Transverse colon (tissue), 4 donors: ENCODE measurements around the gene LGR6. TPM values are rescaled to one million over a fixed set of nuclear protein-coding genes. Genes with fewer than 3 reads are reported as not detected.

Source experiments
- DNase-seq: peaks from one replicate; pipeline ENCODE4 v3.0.0-alpha.2; 2019
- H3K27ac ChIP-seq, 4 donors: fragments of 200-600 bp; sonication (generic); 2 replicates each; pipeline ENCODE4 v1.5.1; 2016 to 2018; ENCODE audit warnings: inconsistent platforms in 4 of 4
- H3K27me3 ChIP-seq: fragments of 200-600 bp; sonication (generic); 2 replicates; pipeline ENCODE4 v1.5.1; 2017; ENCODE audit warnings: inconsistent platforms
- H3K36me3 ChIP-seq, 4 donors: fragments of 200-600 bp; sonication (generic); 2 replicates each; pipeline ENCODE4 v1.5.1; 2017 to 2019; ENCODE audit warnings: inconsistent platforms in 4 of 4
- H3K4me1 ChIP-seq, 4 donors: fragments of 200-600 bp; sonication (generic); 2 replicates each; pipeline ENCODE4 v1.5.1; 2017 to 2020; ENCODE audit warnings: inconsistent platforms in 4 of 4
- H3K4me3 ChIP-seq, 4 donors: fragments of 200-600 bp; sonication (generic); 1 replicate in 1 of 4; 2 replicates in 3 of 4; pipeline versions ENCODE4 v1.5.1 to v1.6.1; 2017 to 2019; ENCODE audit warnings: inconsistent platforms in 4 of 4
- H3K9me3 ChIP-seq, 2 donors: fragments of 200-600 bp; sonication (generic); 2 replicates each; pipeline ENCODE4 v1.5.1; 2017 to 2019; ENCODE audit warnings: inconsistent platforms in 2 of 2
- EP300 ChIP-seq: sonication (generic); formaldehyde crosslinking; IDR thresholded peaks from one replicate; pipeline ENCODE4 v1.6.1; 2017; ENCODE audit warnings: antibody characterized with exemption, low read depth
- POLR2A ChIP-seq: fragments of 450-650 bp; IDR thresholded peaks from one replicate; pipeline ENCODE4 v1.6.1; 2016; ENCODE audit warnings: antibody characterized with exemption, mild to moderate bottlenecking, moderate library complexity
- POLR2AphosphoS5 ChIP-seq, 3 donors: sonication (generic); formaldehyde crosslinking; IDR thresholded peaks; one replicate each; pipeline ENCODE4 v1.6.1; 2016; ENCODE audit warnings: antibody characterized with exemption in 3 of 3
- whole genome bisulfite sequencing, 2 donors: methylation state at CpG; one replicate each; pipeline ENCODE4 v1.1.5; 2018; ENCODE audit warnings: low coverage in 1 of 2; 5-methylcytosine and 5-hydroxymethylcytosine counted together
- in situ Hi-C, 4 donors: fragments of 200-750 bp; cut with MboI; loops; one replicate each; pipeline versions ENCODE4 v1.15.0 to v1.15.1; 2017; ENCODE audit warnings: low sequenced_read_pairs in 3 of 4, low pct_ligation_motif_present in 1 of 4, low pct_unique_long_range_greater_than_20kb in 1 of 4
- intact Hi-C: fragments of 100-400 bp; cut with DNase I; formaldehyde crosslinking; loops from one replicate; pipeline ENCODE4 v1.15.1; 2023; ENCODE audit warnings: low total_unique reads
- total RNA-seq, 4 donors: library from RNA; depleted of rRNA; stranded (reverse); fragments of >200 nt; gene quantifications; one replicate each; pipeline ENCODE4 v1.1.0, GENCODE V29; 2016
- TF ChIP-seq, protein P1 (sequence below), 5 experiments: fragments of 200-600 bp in 3 of 5; fragments of 450-650 bp in 2 of 5; sonication (generic) in 3 of 5; IDR thresholded peaks; 1 replicate in 2 of 5; 2 replicates in 3 of 5; pipeline ENCODE4 v1.5.1; 2016 to 2017; ENCODE audit warnings: antibody characterized with exemption in 5 of 5, inconsistent platforms in 3 of 5, mild to moderate bottlenecking in 2 of 5, moderate library complexity in 1 of 5

The LGR6 gene
- total RNA-seq, 4 donors from 2014 or later, result 0.41 to 1.6 TPM; not detected in 2

DNA sequence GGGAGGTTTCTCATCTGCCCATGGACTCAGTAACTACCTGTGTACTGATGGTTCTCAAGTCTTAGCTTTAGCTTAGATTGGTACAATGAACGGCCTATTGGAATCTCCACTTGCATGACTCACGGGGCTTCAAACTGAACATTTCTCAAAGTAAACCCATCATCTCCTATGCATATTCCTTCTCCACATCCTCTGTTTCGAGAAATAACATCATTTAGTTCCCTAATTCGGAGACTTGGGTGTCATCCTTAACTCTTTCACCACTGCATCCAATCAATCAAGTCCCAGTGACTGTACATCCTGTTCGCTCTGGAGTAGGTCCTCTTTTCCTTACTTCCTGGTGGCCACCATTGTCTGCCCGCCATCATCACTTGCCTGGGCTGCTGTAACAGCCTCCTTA lies 55.8 kb downstream of the LGR6 start:
- no peaks in the 10 kb centered on the region for H3K9me3 ChIP-seq
- TF ChIP-seq POLR2AphosphoS5 (IDR thresholded peaks at IDR 0.05), result no peak
- no peak for TF ChIP-seq EP300
- no peak for TF ChIP-seq POLR2A
- TF ChIP-seq, protein P1, sequence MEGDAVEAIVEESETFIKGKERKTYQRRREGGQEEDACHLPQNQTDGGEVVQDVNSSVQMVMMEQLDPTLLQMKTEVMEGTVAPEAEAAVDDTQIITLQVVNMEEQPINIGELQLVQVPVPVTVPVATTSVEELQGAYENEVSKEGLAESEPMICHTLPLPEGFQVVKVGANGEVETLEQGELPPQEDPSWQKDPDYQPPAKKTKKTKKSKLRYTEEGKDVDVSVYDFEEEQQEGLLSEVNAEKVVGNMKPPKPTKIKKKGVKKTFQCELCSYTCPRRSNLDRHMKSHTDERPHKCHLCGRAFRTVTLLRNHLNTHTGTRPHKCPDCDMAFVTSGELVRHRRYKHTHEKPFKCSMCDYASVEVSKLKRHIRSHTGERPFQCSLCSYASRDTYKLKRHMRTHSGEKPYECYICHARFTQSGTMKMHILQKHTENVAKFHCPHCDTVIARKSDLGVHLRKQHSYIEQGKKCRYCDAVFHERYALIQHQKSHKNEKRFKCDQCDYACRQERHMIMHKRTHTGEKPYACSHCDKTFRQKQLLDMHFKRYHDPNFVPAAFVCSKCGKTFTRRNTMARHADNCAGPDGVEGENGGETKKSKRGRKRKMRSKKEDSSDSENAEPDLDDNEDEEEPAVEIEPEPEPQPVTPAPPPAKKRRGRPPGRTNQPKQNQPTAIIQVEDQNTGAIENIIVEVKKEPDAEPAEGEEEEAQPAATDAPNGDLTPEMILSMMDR (IDR thresholded peaks at IDR 0.05), result no peak
- WGBS, 2 donors, result 75 to 88% methylated on average over 5 to 6 of the region's 6 CpGs
- H3K36me3 ChIP-seq, result no peaks in the 10 kb centered on the region
- H3K4me1 ChIP-seq, result no peaks in the 10 kb centered on the region
- no peak overlapping the region for H3K4me3 ChIP-seq
- in situ Hi-C loops (no loop called here), intact Hi-C loops (no loop called here)
- no peaks in the 10 kb centered on the region for H3K27me3 ChIP-seq
- no peak overlapping the region for H3K27ac ChIP-seq
- no peak for DNase-seq

DNA sequence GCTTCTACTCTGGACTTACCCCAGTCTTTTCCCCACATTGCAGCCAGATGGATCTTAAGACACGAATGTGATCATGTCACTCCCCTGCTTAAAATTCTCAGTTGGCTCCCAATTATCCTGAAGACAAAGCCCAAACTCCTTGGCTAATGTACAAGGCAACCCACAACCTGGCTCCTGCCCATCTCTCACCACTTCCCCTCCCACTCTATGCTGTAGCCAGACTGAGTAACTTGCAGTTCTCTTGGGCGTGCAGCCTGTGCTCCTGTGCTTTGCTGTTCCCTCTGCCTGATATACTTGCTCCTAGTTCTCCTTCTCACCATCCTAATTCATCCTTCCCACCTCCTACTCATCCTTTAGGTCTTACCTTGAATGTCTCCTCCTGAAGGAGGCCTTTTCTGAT lies 56.2 kb downstream of the LGR6 start:
- Histone ChIP-seq H3K9me3 (no peaks in the 10 kb centered on the region), H3K4me3 (no peak overlapping the region), H3K36me3 (no peaks in the 10 kb centered on the region), H3K4me1 (no peaks in the 10 kb centered on the region), H3K27ac (no peak overlapping the region), H3K27me3 (no peaks in the 10 kb centered on the region)
- in situ Hi-C loops (no loop called here), intact Hi-C loops (no loop called here)
- 77 to 100% methylated on average over 1 to 2 of the region's 2 CpGs for WGBS, 2 donors
- no peak for DNase-seq
- TF ChIP-seq EP300 (no peak), POLR2A (no peak), POLR2AphosphoS5 (IDR thresholded peaks at IDR 0.05) (no peak)
- TF ChIP-seq, protein P1 (IDR thresholded peaks at IDR 0.05), result no peak

DNA sequence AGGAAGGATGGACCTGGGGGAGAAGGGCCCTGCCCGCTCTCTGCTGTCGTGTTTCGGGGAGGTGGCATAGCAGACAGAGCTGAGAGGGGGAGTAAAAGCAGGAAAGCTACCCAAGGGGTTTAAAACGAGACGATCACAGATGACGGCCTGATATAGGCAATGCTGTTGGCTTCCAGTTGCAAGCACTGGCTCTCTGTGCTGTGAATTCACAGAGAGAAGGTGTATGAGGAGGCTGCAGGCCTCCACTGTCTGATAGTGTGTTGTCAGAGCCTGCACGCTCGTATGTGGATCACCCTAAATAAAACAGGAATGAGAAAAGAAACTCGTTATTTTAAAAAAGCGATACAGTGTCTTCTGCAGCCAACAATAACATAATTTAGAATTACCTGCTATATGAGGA lies 57.4 kb downstream of the LGR6 start:
- no peaks in the 10 kb centered on the region for H3K27me3 ChIP-seq
- no peak overlapping the region for H3K27ac ChIP-seq
- H3K4me1 ChIP-seq, result no peaks in the 10 kb centered on the region
- no peak for TF ChIP-seq EP300
- TF ChIP-seq POLR2A, result no peak
- no peak for TF ChIP-seq POLR2AphosphoS5 (IDR thresholded peaks at IDR 0.05)
- TF ChIP-seq, protein P1 (IDR thresholded peaks at IDR 0.05), result no peak
- no peaks in the 10 kb centered on the region for H3K36me3 ChIP-seq
- DNase-seq, result no peak
- H3K9me3 ChIP-seq, result no peaks in the 10 kb centered on the region
- intact Hi-C loops (no loop called here), in situ Hi-C loops (no loop called here)
- H3K4me3 ChIP-seq, result no peak overlapping the region
- WGBS, 2 donors, result 75 to 81% methylated on average over 7 to 10 of the region's 10 CpGs

DNA sequence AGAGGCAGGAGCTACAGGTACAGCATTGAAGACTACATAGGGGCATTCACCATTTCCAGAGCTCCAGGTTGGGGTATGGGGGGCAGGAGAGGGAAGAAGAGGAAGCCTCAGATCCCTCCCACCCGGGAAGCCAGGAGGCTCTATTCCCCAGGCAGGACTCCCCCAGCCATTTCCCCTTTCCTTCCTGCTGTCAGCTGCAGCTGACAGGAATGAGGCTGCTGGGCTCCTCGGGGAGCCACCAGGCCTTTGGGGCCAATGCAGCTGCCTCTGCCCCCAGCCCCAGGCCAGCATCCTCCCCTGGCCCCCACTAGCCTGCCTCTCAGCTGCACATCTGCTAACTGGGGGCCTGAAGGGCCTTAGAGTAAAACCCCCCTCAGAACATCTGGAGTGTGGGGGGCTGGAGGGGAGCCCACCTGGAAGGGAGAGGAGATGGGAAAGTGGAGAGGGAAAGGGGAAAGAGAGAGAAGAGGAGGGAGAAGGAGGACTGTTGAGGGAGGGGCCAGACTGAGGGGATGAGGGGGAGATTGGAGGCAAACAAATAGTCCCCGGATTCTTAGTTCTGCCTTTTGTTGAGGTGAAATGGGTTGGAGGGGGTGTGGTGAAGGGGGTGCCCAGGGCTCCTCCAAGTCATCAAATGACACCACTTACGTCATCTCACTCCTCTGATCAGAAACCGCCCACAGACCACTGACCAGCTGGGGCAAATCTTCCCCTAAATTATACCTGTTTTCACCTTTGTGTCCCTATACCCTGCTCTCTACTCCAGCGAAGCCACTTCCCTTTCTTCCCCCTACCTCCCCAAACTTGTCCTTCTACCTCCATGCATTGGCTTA lies 58.0 kb downstream of the LGR6 start:
- Histone ChIP-seq H3K36me3 (no peaks in the 10 kb centered on the region), H3K27ac (no peak overlapping the region), H3K4me1 (no peaks in the 10 kb centered on the region), H3K27me3 (no peaks in the 10 kb centered on the region), H3K4me3 (no peak overlapping the region), H3K9me3 (no peaks in the 10 kb centered on the region)
- WGBS, 2 donors, result 57% methylated on average over 2 to 6 of the region's 6 CpGs
- in situ Hi-C loops (no loop called here), intact Hi-C loops (no loop called here)
- no peak for DNase-seq
- TF ChIP-seq, protein P1 (IDR thresholded peaks at IDR 0.05), result no peak
- TF ChIP-seq POLR2A, result no peak
- no peak for TF ChIP-seq POLR2AphosphoS5 (IDR thresholded peaks at IDR 0.05)
- TF ChIP-seq EP300, result no peak
